PC-3 (cell line): Measurements from ENCODE around the gene DYNLT2B. TPM values are rescaled to one million over a fixed set of nuclear protein-coding genes. Genes with fewer than 3 reads are reported as not detected.

Experiments used
- ATAC-seq: fragments of 200-7000 bp; cut with Tn5 transposase; 2 replicates; pipeline ENCODE4 v1.9.1; 2020; ENCODE audit warnings: mild to moderate bottlenecking, moderate library complexity
- Bru-seq: library from RNA; stranded (reverse); fragments of 400-500 nt; gene quantifications from one replicate; lab custom pipeline; 2021; lab: Mats Ljungman, UMichigan
- BruChase-seq, 2 experiments: library from RNA; stranded (reverse); fragments of 400-500 nt; gene quantifications; one replicate each; lab custom pipeline; 2021; lab: Mats Ljungman, UMichigan
- BruUV-seq: library from RNA; stranded (reverse); fragments of 400-500 nt; replicated peaks from 2 replicates; lab custom pipeline; 2021; lab: Mats Ljungman, UMichigan
- CTCF ChIA-PET: fragments of 300-600 bp; sonication (Branson Sonifier 250); formaldehyde crosslinking; loops from one replicate; lab custom pipeline; 2022; ENCODE audit warnings: antibody characterized with exemption; lab: Charles Lee
- POLR2A ChIA-PET: fragments of 300-600 bp; sonication (Branson Sonifier 250); formaldehyde crosslinking; loops from one replicate; lab custom pipeline; 2022; ENCODE audit warnings: antibody characterized with exemption; ENCODE audit not compliant: unreplicated experiment; lab: Charles Lee
- DNase-seq: peaks from one replicate; pipeline ENCODE4 v3.0.0-alpha.2; 2015
- H2AFZ ChIP-seq: fragments of 300-600 bp; sonication (generic); 2 replicates; pipeline ENCODE4 v1.6.0; 2016; ENCODE audit warnings: antibody characterized with exemption, low read length
- H3F3A ChIP-seq: fragments of 300-600 bp; sonication (generic); one replicate; pipeline ENCODE4 v1.6.0; 2017; ENCODE audit warnings: antibody characterized with exemption, low read length, control low read depth, mild to moderate bottlenecking; ENCODE audit not compliant: unreplicated experiment
- H3K27ac ChIP-seq: fragments of 300-600 bp; sonication (generic); 2 replicates; pipeline ENCODE4 v1.5.1; 2016; ENCODE audit warnings: mild to moderate bottlenecking, low read length
- H3K27me3 ChIP-seq: fragments of 300-600 bp; sonication (generic); 2 replicates; pipeline ENCODE4 v1.6.1; 2016; ENCODE audit warnings: low read length, mixed read lengths
- H3K36me3 ChIP-seq: fragments of 300-600 bp; sonication (generic); 2 replicates; pipeline ENCODE4 v1.6.1; 2016; ENCODE audit warnings: low read depth, mixed run types, low read length, mixed read lengths
- H3K4me1 ChIP-seq: fragments of 300-600 bp; sonication (generic); 2 replicates; pipeline ENCODE4 v1.5.1; 2016; ENCODE audit warnings: low read length; ENCODE audit not compliant: insufficient read depth
- H3K4me2 ChIP-seq: fragments of 300-600 bp; sonication (generic); 2 replicates; pipeline ENCODE4 v1.6.0; 2016; ENCODE audit warnings: low read length
- H3K4me3 ChIP-seq: fragments of 300-600 bp; sonication (generic); 2 replicates; pipeline ENCODE4 v1.5.1; 2016; ENCODE audit warnings: mild to moderate bottlenecking, low read length, mixed read lengths
- H3K79me2 ChIP-seq: fragments of 300-600 bp; sonication (generic); 2 replicates; pipeline ENCODE4 v1.6.1; 2017; ENCODE audit warnings: low read length, mixed read lengths
- H3K9ac ChIP-seq: fragments of 300-600 bp; sonication (generic); 2 replicates; pipeline ENCODE4 v1.6.0; 2016; ENCODE audit warnings: mild to moderate bottlenecking, low read length
- H3K9me2 ChIP-seq: fragments of 300-600 bp; sonication (generic); replicated peaks from 2 replicates; pipeline ENCODE4 v1.6.1; 2016; ENCODE audit warnings: mixed run types, low read length, mixed read lengths
- H3K9me3 ChIP-seq: fragments of 300-600 bp; sonication (generic); 2 replicates; pipeline ENCODE4 v1.6.1; 2016; ENCODE audit warnings: low read length, mixed read lengths
- H4K20me1 ChIP-seq: fragments of 300-600 bp; sonication (generic); 2 replicates; pipeline ENCODE4 v1.6.1; 2016; ENCODE audit warnings: low read length, mixed read lengths
- EZH2 ChIP-seq: fragments of 300-600 bp; sonication (generic); IDR thresholded peaks from one replicate; pipeline ENCODE4 v1.6.1; 2017; ENCODE audit warnings: antibody characterized with exemption, mild to moderate bottlenecking, low read length; ENCODE audit not compliant: unreplicated experiment
- EZH2phosphoT487 ChIP-seq: fragments of 300-600 bp; sonication (generic); IDR thresholded peaks from 2 replicates; pipeline ENCODE4 v1.6.1; 2018; ENCODE audit warnings: mild to moderate bottlenecking, antibody characterized with exemption, low read length, borderline replicate concordance
- intact Hi-C: fragments of 100-400 bp; cut with micrococcal nuclease; formaldehyde crosslinking; loops from 2 replicates; pipeline ENCODE4 v1.9.0; 2023
- long read RNA-seq: library from polyadenylated mRNA; unstranded; transcript quantifications from one replicate; pipeline ENCODE4 v2.0.0, GENCODE V29; 2021; ENCODE audit not compliant: unreplicated experiment
- total RNA-seq: library from RNA; depleted of rRNA; stranded (reverse); fragments of >200 nt; gene quantifications from 2 replicates; pipeline ENCODE4 v1.2.3, GENCODE V29; 2014; rRNA removed
- TF ChIP-seq, protein P1 (sequence below): fragments of 300-600 bp; sonication (generic); conservative IDR thresholded peaks from 2 replicates; pipeline ENCODE4 v1.5.1; 2017; ENCODE audit warnings: antibody characterized with exemption, low read depth, mild to moderate bottlenecking, low read length

Gene DYNLT2B
- 19.8 and 22.8 TPM in 2 replicates for total RNA-seq
- percentile 66 among the genes with signal in this experiment for Bru-seq, nascent RNA
- percentile 92 among the genes with signal in this experiment for BruChase-seq, experiment 1, labeled RNA remaining after a 6-hour chase
- percentile 86 among the genes with signal in this experiment for BruChase-seq, experiment 2, labeled RNA remaining after a 2-hour chase
- long read RNA-seq, transcript TCTEX1D2-201 (5 exons, 673 nt): major isoform, 20 of 29 reads
- long read RNA-seq, partial matches to known transcripts: 0 of 29 reads
- long read RNA-seq, other reads (novel, unspliced or antisense): 6 of 29 reads

GRCh38 chr3:196317687-196318467, at the start of gene DYNLT2B:
DYNLT2B (minus strand) TSS chr3:196318240; CDS start chr3:196318152, 88 bp downstream.
- peak within 1 kb of the TSS; percentile 98 for H2AFZ ChIP-seq

GRCh38 chr3:196365736-196366135, 47.7 kb upstream of the DYNLT2B start:
- no peak overlapping the region for H2AFZ ChIP-seq
- ChIA-PET CTCF (interaction anchor here (0.5 kb wide), 1 partner anchor 342 kb away, joined by 8 read pairs; no protein-coding TSS in a partner anchor), POLR2A (no interaction called here)
- no peaks in the 10 kb centered on the region for H3K27me3 ChIP-seq
- no peaks in the 10 kb centered on the region for H3F3A ChIP-seq
- H3K4me2 ChIP-seq: no peak overlapping the region
- no TSS peak for BruUV-seq
- no peaks in the 10 kb centered on the region for H3K9me2 ChIP-seq
- TF ChIP-seq EZH2: no peak
- TF ChIP-seq, protein P1, sequence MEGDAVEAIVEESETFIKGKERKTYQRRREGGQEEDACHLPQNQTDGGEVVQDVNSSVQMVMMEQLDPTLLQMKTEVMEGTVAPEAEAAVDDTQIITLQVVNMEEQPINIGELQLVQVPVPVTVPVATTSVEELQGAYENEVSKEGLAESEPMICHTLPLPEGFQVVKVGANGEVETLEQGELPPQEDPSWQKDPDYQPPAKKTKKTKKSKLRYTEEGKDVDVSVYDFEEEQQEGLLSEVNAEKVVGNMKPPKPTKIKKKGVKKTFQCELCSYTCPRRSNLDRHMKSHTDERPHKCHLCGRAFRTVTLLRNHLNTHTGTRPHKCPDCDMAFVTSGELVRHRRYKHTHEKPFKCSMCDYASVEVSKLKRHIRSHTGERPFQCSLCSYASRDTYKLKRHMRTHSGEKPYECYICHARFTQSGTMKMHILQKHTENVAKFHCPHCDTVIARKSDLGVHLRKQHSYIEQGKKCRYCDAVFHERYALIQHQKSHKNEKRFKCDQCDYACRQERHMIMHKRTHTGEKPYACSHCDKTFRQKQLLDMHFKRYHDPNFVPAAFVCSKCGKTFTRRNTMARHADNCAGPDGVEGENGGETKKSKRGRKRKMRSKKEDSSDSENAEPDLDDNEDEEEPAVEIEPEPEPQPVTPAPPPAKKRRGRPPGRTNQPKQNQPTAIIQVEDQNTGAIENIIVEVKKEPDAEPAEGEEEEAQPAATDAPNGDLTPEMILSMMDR: no peak
- no peak for TF ChIP-seq EZH2phosphoT487
- no peak overlapping the region for H3K4me3 ChIP-seq
- ATAC-seq (no peak), DNase-seq (no peak)
- H3K9me3 ChIP-seq: no peaks in the 10 kb centered on the region
- H4K20me1 ChIP-seq: no peaks in the 10 kb centered on the region
- no peaks in the 10 kb centered on the region for H3K79me2 ChIP-seq
- intact Hi-C loops: no loop called here
- H3K27ac ChIP-seq: no peak overlapping the region
- no peaks in the 10 kb centered on the region for H3K4me1 ChIP-seq
- H3K36me3 ChIP-seq: peaks cover 14% of the 10 kb centered on the region; the same call in 1 of the 2 replicates
- H3K9ac ChIP-seq: no peak overlapping the region

More at GRCh38 chr3:196317687-196318467, at the start of gene DYNLT2B:
- peaks cover 4% of the 10 kb centered on the region; the same call in 1 of the 2 replicates for H3K4me1 ChIP-seq
- H3K9ac ChIP-seq: peak within 1 kb of the TSS; percentile 92
- no peaks in the 10 kb centered on the region; the same call in 1 of the 2 replicates for H3K36me3 ChIP-seq
- ChIA-PET CTCF (no interaction called here), POLR2A (interaction anchor here (0.6 kb wide), 1 partner anchor 19 kb away, joined by 3 read pairs; no protein-coding TSS in a partner anchor)
- H3K9me3 ChIP-seq: no peaks in the 10 kb centered on the region
- intact Hi-C loops: no loop called here
- H3K4me3 ChIP-seq: peak within 1 kb of the TSS; percentile 96
- H3F3A ChIP-seq: no peaks in the 10 kb centered on the region
- peak; percentile 93 for DNase-seq
- no peaks in the 10 kb centered on the region for H4K20me1 ChIP-seq
- peak; percentile 88 for ATAC-seq
- peak within 1 kb of the TSS; percentile 77 for H3K27ac ChIP-seq
- peaks cover 15% of the 10 kb centered on the region for H3K79me2 ChIP-seq
- TF ChIP-seq, protein P1: no peak
- no peak for TF ChIP-seq EZH2phosphoT487
- no peak for TF ChIP-seq EZH2
- H3K9me2 ChIP-seq: no peaks in the 10 kb centered on the region
- BruUV-seq: no TSS peak
- H3K27me3 ChIP-seq: no peaks in the 10 kb centered on the region
- H3K4me2 ChIP-seq: peak within 1 kb of the TSS; percentile 91
